Placental epithelial cell (primary cell): ENCODE measurements around the gene NFE2L2. TPM values are rescaled to one million over a fixed set of nuclear protein-coding genes. Genes with fewer than 3 reads are reported as not detected.

Source experiments
- small RNA-seq: library from RNA; depleted of rRNA; stranded (forward); fragments of <200 nt; gene quantifications from one replicate; pipeline ENCODE3, GENCODE V24; 2012
- total RNA-seq: library from RNA; depleted of rRNA; stranded (reverse); fragments of >200 nt; gene quantifications from 2 replicates; pipeline ENCODE4 v1.2.3, GENCODE V29; 2012

The NFE2L2 gene
- total RNA-seq: 28.7 and 35.3 TPM in 2 replicates

DNA sequence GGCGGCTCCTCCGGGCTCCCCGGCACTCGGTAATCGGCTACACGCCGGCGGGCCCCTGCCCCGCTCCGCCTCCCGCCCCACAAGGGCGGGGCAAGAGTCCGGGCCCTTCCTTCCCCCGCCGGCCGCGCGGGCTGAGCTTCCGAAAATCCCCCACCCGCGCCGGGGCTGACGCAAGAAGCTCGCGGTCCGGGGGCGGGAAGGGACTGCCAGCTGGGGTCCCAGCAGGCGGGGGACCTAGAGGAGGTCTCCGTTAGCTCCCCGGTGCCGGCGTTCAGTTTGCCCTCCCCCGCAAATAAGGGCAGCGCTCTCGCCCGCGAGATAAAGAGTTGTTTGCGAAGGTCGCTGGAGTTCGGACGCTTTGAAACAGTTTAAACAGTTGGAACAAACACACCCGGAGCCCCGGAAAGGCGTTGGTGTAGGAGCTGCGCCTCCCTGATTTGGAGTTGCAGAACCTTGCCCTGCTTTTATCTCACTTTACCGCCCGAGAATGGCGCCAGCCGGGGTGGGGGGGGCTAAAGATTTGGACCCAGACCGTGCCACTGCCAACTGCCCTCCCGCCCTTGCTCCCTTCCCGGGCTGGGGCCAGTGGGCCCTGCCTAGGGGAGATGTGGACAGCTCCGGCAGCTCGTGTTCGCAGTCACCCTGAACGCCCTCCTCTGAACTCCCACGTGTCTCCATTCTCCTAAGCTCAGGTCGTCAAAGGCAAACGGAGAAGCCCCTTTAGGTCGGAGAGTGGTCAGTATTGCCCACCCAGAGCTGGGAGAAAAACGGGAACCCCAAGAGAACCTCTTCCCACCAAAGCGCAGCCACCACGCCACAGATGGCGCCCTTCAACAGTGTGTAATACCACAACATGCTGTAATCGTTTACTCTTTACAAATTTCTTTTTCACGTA, at the start of gene NFE2L2:
NFE2L2 (minus strand) TSS at position 35 of the 895 bp plus-strand sequence. CDS start 151 bp downstream, outside the sequence.

GRCh38 chr2:177212106-177212890, 52.2 kb downstream of the NFE2L2 start, which contains the start of gene HNRNPA3:
Gene HNRNPA3, plus strand, starts transcription at chr2:177212794. Its CDS starts 6 bp downstream, at chr2:177212800.

Small RNAs within 50 kb of the gene (small RNA-seq; reads per million reads assigned to genes)
- gene MIR3128: not detected
- gene MIR6512: not detected
- not detected for gene RF00019

Other genes with a start within 250 kb of the NFE2L2 start
- gene HNRNPA3, start 51.9 kb downstream of the NFE2L2 start, total RNA-seq: 18.1 and 26.0 TPM in 2 replicates
- gene AGPS, start 128.0 kb upstream of the NFE2L2 start, total RNA-seq: 9.8 and 30.8 TPM in 2 replicates